SKM-1 treated with dmso at 0.1 percent for 144 hours (cell line): Measurements from ENCODE around the gene RGL2.

ENCODE experiments used
- DNase-seq: peaks from one replicate; lab custom pipeline; 2025; ENCODE audit not compliant: unreplicated experiment; lab: John Stamatoyannopoulos, UW

Gene RGL2

DNA sequence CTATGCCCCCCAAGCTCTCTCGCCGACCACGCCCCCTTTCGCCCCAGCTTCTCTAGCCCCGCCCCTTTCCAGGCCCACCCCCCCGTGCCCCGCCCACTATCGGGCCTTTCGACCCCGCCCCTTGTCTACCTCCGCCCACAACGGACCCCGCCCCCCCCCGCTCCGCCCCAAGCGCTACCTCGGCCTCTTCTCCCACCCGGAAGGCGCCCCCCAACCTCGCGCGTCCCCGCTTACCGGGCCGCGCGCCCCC, 18.6 kb upstream of the RGL2 start:
- DNase-seq = no peak

DNA sequence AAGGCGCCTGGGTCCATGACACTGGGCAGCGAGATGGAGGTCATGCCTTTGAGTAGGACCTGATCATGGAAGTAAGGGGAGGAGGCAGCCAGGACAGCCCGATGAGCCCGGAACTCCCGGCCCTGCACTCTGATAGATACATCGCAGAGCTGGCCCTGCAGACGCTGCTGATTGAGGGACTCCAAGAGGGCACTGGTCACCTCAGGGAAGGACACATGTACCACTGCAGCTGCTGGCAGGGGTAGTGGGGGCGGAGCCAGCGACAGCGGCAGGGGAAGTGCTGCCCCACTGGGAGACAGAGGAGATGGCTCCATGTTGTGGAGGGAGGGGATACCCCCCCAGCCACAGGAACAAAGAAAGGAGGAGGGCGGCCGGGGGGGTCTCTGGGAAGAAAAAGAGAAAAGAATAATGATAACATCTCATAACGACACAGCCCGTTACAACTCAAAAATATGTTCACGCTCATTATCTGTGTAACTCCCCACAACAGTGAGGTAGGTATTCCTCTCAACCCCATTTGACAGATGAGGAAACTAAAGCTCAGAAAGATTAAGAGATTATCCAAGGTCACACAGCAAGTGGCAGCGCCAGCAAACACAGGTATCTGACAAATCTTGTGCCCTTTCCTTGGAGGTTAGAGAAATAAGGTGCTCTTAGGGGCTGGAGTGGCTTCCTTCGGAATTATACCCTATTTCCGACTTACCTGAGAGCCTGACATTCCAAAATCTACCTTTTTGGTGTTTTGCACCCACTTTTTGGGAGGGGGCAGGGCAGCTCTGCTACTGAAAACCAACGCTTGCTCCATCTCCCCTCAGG, 18.1 kb upstream of the RGL2 start:
- DNase-seq = no peak

DNA sequence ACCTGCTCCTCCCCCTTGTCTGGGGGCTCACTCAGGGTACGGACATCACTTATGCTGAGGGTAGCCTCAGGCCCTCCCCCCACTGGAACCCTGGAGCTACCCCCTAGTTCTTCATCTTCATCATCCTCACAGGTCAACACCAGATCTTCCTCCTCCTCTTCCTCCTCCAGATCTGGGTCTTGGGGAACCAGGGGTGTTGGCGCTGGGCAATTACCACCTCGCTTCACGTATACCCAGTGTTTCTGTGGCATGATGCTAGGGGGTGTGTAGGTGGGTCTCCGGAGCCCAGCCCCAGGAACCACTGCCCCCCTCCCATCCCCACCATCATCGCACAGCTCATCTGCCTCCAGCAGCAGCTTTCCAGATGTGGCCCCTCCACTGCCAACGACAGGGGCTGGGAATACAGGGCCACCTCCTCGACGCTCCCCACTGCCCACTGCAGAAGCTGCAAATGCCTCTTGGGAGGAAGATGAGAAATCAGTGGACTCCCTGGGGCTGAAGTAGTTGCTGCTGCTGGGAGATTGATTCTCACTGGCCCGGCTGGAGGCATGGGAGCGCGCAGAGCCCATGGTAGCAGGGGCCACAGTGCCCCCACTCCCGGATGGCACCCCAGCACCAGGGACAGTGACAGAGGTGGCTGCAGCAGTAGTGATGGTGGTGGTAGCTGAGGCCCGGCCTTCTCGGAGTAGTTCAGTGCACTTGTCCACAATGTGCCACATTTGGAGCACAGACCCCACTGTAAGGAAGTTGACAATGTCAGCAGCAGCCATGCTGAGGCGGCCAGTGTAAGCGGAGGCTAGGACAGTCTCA, 17.3 kb upstream of the RGL2 start:
- DNase-seq = no peak

DNA sequence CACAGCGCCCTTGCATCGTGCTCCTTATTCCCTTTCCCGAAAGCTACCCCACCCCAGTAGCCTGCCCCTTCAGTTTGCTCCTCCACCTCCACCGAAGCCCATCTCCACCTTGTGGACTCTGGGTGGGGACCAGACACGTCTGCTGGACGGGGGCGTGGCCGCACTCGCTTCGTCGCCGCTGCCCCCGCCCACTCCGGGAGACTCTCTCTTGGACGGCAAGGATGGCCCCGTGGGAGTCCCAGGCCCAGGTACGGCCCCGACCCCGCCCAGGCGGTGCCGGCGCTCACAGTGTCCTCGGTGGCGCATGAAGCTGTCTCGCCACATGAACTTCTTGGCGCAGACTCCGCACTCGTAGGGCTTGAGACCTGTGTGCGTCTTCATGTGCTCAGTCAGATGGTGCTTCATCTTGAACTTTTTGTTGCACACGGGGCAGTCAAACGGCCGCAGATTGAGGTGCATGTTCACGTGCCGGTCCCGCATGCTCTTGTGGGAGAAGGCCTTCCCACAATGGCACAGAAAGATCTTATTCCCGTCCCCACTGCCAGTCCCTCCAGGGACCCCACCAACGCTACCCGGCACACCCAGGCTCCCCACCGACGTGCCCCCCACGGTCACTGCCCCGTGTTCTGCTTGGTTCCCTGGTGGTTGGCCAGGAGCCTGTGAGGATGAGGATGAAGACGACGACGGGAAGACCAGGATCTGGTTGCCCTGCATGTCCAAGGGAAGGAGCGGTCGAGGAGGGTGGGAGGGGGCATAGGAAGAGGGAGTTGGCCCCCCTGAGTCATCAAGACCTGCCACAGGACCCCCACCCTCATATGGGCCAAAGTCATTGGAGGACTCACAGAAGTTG, 16.4 kb upstream of the RGL2 start:
- DNase-seq = no peak

DNA sequence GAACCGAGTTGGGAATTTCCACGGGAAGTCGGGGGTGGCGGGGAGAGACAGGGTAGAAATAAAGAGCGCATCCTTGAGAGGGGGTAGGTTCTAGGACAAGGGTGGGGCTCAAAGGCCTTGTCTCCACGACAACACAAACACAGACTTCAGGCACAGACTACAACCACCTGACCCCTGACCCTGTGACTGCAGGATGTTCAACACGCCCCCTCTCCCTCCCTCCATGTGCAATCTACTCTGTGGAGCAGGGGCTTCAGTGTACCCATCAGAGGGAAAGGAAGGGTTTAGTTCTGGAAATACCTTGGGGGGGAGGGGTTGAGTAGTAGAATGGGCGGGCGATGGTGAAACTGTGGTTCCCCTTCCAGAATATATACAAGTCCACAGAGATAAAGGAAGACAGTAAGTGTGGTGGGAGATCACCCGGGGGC, 15.8 kb upstream of the RGL2 start:
- peak; percentile 68 for DNase-seq

DNA sequence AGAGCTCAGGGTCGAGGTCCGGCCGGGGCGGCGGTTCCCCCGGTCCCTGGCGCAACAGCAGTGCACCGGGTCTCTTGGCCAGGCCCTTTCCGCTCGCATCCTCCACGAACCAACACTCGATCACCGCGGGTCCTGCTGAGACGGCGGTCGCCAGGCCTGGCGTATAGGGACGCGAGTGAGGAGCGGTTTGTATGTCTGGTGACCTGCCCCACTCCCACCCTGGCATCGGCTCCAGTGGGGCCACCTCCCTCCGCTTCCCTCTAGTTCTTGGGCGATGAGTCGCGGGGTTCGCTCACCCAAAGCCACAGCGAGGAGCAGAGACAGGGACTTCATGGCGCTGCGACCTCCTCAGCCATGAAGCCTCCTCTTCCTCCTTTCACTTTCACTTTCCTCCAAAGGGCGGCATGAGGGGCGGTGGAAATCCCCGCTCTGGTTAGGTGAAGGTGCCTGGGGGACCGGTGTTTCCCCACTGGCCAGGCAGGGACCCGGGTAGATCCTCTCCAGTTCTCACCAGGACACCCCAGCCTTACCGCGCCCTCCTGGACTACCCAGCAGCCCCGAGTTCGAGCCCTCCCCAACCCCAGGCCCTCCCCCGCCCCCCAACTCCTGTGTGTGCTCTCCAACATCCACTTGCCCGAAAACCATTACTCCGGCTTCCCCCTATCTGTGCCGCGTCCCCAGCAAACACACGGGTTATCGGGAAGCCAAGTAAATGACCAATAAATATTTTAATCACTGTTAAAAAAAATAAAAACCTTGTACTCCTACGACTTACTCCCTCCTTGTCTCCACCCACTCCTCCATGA, 15.2 kb upstream of the RGL2 start, which contains the start of gene TAPBP:
Gene TAPBP (minus strand): TSS at position 370 of the 806 bp plus-strand sequence. CDS start 37 bp downstream, at position 333.
- peak; percentile 25 for DNase-seq

DNA sequence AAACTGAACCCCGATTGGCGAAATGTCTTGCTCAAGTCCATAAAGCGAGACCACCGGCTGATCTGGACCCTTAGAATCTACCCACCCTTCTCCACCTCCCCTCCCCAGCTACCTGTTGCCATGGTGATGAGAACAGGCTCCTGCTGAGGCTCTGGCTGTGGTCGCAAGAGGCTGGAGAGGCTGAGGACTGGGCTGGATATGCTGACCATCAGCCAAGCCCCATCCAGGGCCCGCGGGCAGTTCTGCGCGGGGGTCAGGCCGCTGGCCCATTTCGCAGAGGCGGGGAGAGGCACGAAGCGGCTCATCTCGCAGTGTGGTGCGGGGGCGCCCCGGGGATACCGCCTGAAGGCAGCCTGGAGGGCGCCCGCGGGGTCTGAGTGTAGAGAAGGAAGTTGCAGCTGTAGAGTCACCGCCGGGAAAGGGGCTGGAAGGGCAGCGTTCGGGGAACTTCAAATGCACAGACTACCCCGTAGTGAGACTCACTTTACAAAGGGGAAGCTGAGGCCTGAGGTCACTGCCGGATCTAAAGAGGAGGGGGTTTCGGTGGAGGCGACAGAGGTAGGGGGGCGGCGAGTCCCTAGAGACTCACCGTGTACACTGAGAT, 14.5 kb upstream of the RGL2 start:
- peak; percentile 42 for DNase-seq

DNA sequence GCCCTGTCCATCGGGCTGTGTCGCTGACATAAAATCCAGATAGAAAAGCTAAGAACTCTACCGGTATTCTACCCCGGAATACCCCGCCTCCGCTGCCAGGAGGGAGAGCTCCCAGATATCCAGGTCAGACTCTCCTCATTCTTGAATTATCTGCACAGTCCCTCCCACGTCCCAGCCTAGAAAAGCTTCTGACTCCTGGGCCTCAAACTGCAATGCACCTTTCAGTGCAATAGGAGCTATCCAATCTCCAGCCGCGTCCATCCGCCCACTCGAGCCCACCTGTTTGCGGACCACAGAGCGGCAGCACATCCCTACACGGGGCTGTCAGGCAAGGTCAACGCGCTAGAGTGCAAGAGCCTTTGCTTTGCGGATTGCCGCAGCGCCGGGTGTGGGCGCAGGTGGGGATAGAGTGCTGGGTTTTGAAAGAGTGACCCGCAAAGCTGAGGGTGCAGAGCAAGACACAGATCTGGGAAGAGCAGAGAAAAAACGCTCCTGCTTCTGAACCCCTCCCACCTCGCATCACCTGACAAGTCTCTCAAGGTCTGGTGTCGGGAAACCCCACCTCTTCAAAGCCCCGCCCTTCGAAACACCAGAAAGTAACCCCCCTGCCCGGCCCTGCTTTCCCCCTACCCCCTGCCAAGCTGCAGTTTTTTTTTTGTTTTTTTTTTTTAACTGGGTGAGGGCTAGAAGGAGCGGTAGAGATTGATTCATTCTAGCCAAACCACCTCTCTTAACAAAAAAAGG, 13.8 kb upstream of the RGL2 start:
- DNase-seq = no peak

DNA sequence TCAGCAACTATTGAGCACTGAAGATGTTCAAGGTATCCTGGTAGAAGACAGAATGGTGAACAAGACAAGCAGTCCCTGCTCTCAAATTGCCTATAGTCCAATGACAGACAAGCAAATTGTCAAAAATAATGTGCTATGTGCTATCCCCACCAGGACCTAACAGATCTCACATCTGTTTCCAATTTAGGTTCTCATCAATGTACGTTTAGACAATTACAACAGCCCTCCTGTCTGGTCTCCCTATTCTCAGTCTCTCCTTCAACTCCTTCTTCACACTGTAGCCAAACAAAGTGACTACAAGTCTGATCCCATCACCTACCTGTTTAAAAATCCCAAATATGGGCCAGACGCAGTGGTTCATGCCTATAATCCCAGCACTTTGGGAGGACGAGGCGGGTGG, 7.6 kb upstream of the RGL2 start:
- DNase-seq = no peak

DNA sequence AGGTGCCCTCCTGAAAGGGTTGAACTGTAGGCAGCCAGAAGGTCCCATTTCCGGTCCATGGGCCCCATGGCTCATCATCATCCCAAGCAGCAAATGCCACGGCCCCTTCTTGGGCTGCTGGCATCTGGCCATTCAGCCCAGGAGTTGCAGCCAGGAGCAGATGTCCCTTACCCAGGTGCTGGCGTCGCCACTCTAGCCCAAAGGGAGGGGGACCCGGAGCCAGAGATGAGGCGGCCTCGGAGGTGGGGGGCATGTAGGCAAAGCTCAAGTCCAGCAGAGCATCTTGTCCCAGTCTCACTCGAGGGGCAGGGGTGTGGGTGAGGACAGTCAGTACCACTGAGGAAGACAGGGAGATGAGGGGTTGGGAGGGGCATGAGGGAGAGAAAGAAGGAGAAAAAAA, 6.3 kb upstream of the RGL2 start:
- no peak for DNase-seq

DNA sequence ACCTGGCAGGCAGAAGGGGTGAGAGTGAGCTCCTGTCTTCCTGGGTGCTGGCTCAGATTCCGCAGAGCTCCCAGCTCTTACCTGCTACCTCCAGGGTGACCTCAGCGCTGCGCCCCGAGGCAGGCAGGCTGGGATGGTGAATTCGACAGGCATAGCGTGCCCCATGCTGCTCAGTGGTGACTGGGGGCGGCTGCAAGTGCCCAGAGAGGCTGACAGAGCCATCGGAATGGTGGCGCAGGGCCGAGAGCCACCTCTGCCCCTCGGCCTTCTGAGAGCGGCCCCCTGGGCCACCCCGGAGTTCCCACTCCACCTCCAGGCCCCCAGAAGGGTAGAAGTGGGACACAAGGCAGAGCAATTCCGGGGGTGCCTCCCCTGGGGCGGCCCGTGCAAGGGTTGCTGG, 5.5 kb upstream of the RGL2 start:
- no peak for DNase-seq

DNA sequence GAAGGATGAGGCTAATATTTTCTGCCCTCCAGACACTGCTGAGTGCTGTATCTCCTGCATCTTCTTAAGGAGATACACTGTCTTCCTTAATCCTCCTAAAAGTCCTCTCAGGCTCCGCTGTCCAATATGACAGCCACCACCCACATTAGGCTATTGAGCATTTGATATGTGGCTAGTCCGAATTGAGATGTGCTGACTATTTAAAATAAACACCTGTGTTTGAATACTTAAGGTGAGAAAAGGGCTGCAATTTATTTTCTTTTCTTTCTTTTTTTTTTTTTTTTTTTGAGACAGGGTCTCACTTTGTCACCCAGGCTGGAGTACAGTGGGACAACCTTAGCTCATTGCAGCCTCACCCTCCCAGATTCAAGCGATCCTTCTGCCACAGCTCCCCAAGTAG, 3.1 kb upstream of the RGL2 start:
- no peak for DNase-seq

DNA sequence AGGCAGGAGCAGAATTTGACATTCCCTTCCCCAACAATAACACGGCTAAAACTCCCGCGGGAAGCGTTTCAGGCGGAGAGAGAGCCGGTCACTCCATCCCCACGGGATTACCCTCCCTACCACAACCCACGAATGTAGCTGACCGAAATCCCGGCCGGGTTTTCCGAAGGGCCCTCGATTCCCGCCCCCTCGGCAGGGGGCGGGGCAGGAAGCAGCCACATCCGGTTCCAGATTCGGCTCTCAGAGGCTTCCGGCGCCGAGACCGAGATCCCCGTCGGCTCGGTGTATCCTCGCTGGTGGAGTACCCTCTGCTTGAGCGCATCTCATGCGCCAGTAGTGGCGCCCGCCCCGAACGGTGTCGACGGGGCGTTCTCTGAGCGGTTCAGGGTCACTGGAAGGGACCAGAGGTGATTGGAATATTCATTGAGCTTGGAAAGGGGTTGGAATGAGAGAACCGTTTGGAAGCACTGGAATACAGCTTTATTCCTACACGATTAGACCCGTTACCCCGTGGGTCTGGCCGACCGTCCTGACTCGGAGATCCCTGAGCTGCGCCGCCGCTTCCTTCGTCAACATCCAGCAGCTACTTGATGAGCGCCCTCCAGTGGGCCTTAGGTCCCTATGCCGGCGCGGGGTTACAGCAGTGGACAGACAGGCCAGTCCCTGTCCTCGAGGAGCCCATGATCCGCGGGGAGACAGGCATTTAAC, 649 bp upstream of the RGL2 start:
- DNase-seq = peak; percentile 82

DNA sequence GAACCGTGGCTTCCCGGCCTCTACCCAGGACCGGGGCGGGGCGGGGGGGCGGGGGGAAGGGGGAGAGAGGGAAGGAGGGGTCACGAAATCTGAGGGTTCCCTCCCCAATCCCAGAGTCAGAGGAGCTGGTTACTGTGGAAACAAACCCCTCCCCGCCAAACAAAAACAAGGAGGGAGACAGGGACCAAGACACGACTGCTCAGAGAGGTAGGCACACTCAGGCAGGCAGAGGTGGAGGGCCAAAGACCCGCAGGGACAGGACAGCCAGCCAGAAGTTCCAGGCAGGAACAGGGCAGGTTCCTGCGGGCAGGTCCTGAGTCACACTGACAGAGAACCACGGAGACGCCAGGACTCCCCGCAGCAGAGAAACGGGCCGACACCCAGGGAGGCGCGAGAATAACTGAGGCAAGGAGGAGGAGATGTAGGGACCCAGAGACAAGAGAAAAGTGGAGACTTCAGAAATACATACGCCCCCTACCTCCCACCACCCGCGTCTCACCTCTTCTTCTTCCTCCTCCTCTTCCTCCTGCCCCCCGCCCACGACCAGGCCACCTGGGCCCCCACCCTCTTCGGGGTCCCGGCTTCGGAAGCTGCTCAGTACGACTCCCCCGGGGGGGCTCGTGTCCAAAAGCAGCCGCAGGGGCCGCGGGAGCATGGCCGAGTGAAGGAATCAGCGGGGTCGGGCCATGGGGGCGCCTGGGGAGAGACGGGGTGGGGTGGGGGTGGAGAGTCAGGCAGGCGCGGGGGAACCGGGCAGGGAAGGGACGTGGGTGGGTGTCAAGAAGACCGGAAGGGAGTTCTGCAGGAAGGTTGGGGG, 578 bp downstream of the RGL2 start:
- DNase-seq = peak; percentile 58

DNA sequence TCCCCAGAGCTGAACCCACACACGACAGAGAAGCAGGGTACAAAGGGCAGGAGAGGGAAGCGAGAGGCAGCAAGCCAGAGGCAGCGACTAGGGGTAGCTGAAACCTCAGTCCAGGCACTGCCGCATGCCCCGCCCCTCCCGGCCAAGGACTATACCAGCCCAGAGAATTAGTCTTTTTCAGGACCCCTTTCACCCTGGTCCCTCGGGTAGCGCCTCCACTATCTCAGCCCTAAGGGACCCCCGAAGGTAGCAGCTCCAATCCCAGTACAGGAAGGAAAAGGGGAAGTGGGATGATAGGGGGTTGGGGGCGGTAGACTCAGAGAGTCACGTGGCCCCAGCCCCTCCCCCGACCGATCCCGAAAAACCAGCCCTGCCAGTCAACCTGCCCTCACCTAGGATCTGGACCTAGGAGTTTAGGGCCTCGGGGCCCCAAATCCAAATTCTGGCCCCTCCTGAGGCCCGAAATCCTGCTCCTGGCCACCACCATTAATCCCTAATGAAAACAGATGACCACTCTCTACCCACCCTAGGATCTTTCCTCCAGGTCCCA, 1.3 kb downstream of the RGL2 start:
- DNase-seq = no peak

DNA sequence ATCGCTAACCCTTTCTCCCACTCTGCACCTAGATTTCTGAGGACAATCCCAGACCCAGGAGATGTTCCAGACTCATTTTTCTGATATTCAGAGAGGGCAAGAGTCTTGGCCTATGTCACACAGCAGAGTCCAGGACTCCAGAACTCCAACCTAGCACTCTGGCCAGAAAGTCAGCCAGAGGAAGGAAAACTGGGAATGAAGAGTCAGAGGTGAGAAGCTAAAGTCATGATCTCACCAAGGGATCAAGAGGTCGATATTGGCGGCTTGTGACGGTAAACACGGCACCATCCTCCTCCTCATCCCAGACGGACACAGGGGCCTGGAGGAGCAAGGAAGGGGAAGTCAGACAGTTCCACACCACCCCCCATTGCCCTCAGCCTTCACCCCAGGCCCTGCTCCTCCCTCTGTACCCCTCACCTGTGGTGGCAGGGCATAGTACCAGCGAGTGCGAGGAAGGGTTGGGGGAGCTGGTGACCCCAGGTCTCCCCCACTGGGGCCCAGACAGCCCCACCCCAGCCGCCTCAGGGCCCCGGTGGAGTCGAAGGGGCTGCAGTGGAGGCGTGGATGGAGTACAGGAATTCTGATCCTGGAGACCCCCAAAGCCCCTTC, 1.8 kb downstream of the RGL2 start:
- no peak for DNase-seq

DNA sequence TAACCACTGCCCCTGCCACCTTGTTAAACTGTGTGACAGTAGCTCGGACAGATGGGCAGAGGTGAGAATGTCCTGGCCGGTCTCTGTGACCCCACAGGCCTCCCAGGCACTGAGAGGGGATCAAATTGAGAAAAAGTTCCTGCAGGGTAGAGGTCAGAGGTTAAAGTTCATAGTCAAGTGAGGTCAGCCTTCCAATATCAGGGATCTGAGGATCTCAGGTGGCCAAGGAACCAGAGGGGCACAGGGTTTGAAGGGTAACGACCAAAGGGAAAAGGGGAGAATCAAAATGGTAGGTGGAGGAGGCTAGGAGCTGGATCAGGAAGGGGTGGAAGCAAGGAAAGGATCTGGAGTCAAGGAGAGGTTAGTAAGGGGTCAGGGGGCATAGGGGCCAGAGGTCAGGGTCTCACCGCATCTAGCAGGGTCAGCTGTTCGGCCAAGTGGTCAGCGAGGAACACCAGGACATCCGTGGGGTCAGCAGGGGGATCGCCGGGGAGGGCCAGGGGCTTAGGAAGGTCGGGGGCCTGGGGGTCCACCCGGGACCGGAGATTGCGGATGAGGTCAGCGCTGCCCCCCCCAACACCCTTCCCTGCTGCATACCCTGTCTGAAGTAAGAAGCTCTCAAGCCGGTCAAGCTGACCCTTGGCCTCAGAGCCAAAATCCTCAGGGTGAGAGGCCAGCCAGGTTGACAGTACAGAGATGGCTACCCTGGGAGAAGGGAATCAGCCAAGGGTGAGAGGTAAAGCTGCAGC, 2.9 kb downstream of the RGL2 start:
- no peak for DNase-seq
